Endothelial cell of umbilical vein (primary cell): ENCODE measurements around the gene KCNH1. TPM values are rescaled to one million over a fixed set of nuclear protein-coding genes. Genes with fewer than 3 reads are reported as not detected.

Source experiments
- BruUV-seq: library from RNA; stranded (reverse); fragments of 400-500 nt; replicated peaks from 2 replicates; lab custom pipeline; 2021; lab: Mats Ljungman, UMichigan
- CTCF ChIA-PET: fragments of 300-600, 350-600 bp; sonication (Branson Sonifier 250); formaldehyde crosslinking; loops from one replicate; lab custom pipeline; 2021; ENCODE audit warnings: antibody characterized with exemption, inconsistent platforms; lab: Charles Lee
- POLR2A ChIA-PET: fragments of 300-600, 350-600 bp; sonication (Branson Sonifier 250); formaldehyde crosslinking; loops from one replicate; lab custom pipeline; 2021; ENCODE audit warnings: antibody characterized with exemption, inconsistent platforms; lab: Charles Lee
- DNase-seq: peaks from one replicate; pipeline ENCODE4 v3.0.0-alpha.2; 2011; ENCODE audit warnings: low read depth, low spot score
- FAIRE-seq: peaks from 2 replicates; lab custom pipeline; 2011; peaks lifted over from hg19 to GRCh38; lab: Jason Lieb, UNC
- H2AFZ ChIP-seq: 2 replicates; pipeline ENCODE4 v1.6.0; 2012; ENCODE audit warnings: low read depth, low read length, control low read depth, inconsistent platforms
- H3K27ac ChIP-seq: 2 replicates; pipeline ENCODE4 v1.5.1; 2011; ENCODE audit warnings: low read depth, mild to moderate bottlenecking, control low read depth, low read length, moderate library complexity; ENCODE audit not compliant: insufficient read depth
- H3K27me3 ChIP-seq, 2 experiments: 2 replicates each; pipeline versions ENCODE4 v1.6.0 to v1.6.1; 2011; ENCODE audit warnings: low read length in 2 of 2, mixed read lengths in 1 of 2; ENCODE audit not compliant: control insufficient read depth in 2 of 2, insufficient read depth in 2 of 2
- H3K36me3 ChIP-seq, 2 experiments: 2 replicates in 1 of 2; 3 replicates in 1 of 2; pipeline ENCODE4 v1.5.1; 2011; ENCODE audit warnings: low read length in 2 of 2, mild to moderate bottlenecking in 1 of 2, moderate library complexity in 1 of 2; ENCODE audit not compliant: control insufficient read depth in 2 of 2, insufficient read depth in 2 of 2; ENCODE audit errors: extremely low read depth in 1 of 2
- H3K4me1 ChIP-seq: 3 replicates; pipeline ENCODE4 v1.5.1; 2011; ENCODE audit warnings: mild to moderate bottlenecking, low read length; ENCODE audit not compliant: control insufficient read depth, insufficient read depth; ENCODE audit errors: extremely low read depth
- H3K4me2 ChIP-seq: 2 replicates; pipeline ENCODE4 v1.6.1; 2011; ENCODE audit warnings: low read length, control low read depth, mixed read lengths; ENCODE audit not compliant: insufficient read depth
- H3K4me3 ChIP-seq, 3 experiments: fragments of 200-600 bp in 1 of 3; sonication (generic), shearing (Covaris generic) in 1 of 3; replicated peaks in 1 of 3; 2 replicates each; pipeline ENCODE4 v1.5.1; 2011 to 2016; ENCODE audit warnings: control low read depth in 3 of 3, low read length in 3 of 3, mild to moderate bottlenecking in 2 of 3, inconsistent platforms in 1 of 3, low read depth in 1 of 3, moderate library complexity in 1 of 3; ENCODE audit not compliant: insufficient read depth in 1 of 3
- H3K79me2 ChIP-seq: 2 replicates; pipeline ENCODE4 v1.6.0; 2012; ENCODE audit warnings: low read length, inconsistent platforms; ENCODE audit not compliant: control insufficient read depth, insufficient read depth
- H3K9ac ChIP-seq: replicated peaks from 2 replicates; pipeline ENCODE3; 2011; ENCODE audit warnings: low read length, control low read depth; ENCODE audit not compliant: insufficient read depth; ENCODE audit errors: extremely low read depth
- H3K9me1 ChIP-seq: replicated peaks from 3 replicates; pipeline ENCODE4 v1.6.0; 2011; ENCODE audit warnings: mild to moderate bottlenecking, low read length; ENCODE audit not compliant: control insufficient read depth, insufficient read depth; ENCODE audit errors: extremely low read depth
- H3K9me3 ChIP-seq: replicated peaks from 2 replicates; pipeline ENCODE4 v1.5.1; 2012; ENCODE audit warnings: low read length, inconsistent platforms; ENCODE audit not compliant: control insufficient read depth, insufficient read depth
- H4K20me1 ChIP-seq: replicated peaks from 2 replicates; pipeline ENCODE3; 2011; ENCODE audit warnings: mild to moderate bottlenecking, low read length; ENCODE audit not compliant: control insufficient read depth, insufficient read depth; ENCODE audit errors: extremely low read depth
- CTCF ChIP-seq, 2 donors: IDR thresholded peaks; 1 replicate in 1 of 2; 2 replicates in 1 of 2; pipeline ENCODE4 v1.5.1; 2011; ENCODE audit warnings: low read length in 2 of 2, mild to moderate bottlenecking in 2 of 2, moderate library complexity in 2 of 2, control low read depth in 1 of 2, inconsistent platforms in 1 of 2, low read depth in 1 of 2; ENCODE audit not compliant: insufficient read depth in 1 of 2; ENCODE audit errors: extremely low read depth in 1 of 2
- EZH2 ChIP-seq: IDR thresholded peaks from 2 replicates; pipeline ENCODE4 v1.6.1; 2012; ENCODE audit warnings: borderline replicate concordance, low read depth, mild to moderate bottlenecking, moderate library complexity, low read length, inconsistent platforms; ENCODE audit not compliant: severe bottlenecking
- FOS ChIP-seq: IDR thresholded peaks from 2 replicates; pipeline ENCODE4 v1.6.1; 2011; ENCODE audit warnings: mild to moderate bottlenecking, low read length, moderate library complexity, borderline replicate concordance; ENCODE audit not compliant: insufficient read depth
- GATA2 ChIP-seq: IDR thresholded peaks from 2 replicates; pipeline ENCODE4 v1.7.0; 2011; ENCODE audit warnings: low read depth, mild to moderate bottlenecking, moderate library complexity, mixed read lengths, low read length; ENCODE audit not compliant: insufficient read length, insufficient read depth
- JUN ChIP-seq: IDR thresholded peaks from 2 replicates; pipeline ENCODE4 v1.6.1; 2011; ENCODE audit warnings: borderline replicate concordance, low read depth; ENCODE audit not compliant: insufficient read length, insufficient read depth
- MAX ChIP-seq: IDR thresholded peaks from 2 replicates; pipeline ENCODE4 v1.6.1; 2011; ENCODE audit not compliant: insufficient read depth, insufficient read length
- MYC ChIP-seq: IDR thresholded peaks from one replicate; pipeline ENCODE4 v1.6.1; 2011; ENCODE audit warnings: mild to moderate bottlenecking, low read depth, low read length
- POLR2A ChIP-seq: IDR thresholded peaks from 2 replicates; pipeline ENCODE4 v1.6.1; 2012; ENCODE audit warnings: low read depth, mild to moderate bottlenecking, control low read depth, low read length
- POLR2AphosphoS5 ChIP-seq: IDR thresholded peaks from 2 replicates; pipeline ENCODE4 v1.6.1; 2012; ENCODE audit warnings: low read depth, mild to moderate bottlenecking, control low read depth, low read length, moderate library complexity; ENCODE audit not compliant: insufficient read depth
- dilution Hi-C: fragments of 300-500 bp; cut with MboI; formaldehyde crosslinking; loops from one replicate; pipeline ENCODE4 v1.15.0; 2019; ENCODE audit warnings: low sequenced_read_pairs; ENCODE audit not compliant: extremely low pct_ligation_motif_present
- intact Hi-C: fragments of 100-400 bp; cut with micrococcal nuclease; formaldehyde crosslinking; loops from one replicate; pipeline ENCODE4 v1.10.0; 2022
- polyA plus RNA-seq, 4 experiments: library from polyadenylated mRNA; depleted of rRNA in 3 of 4; stranded (reverse) in 3 of 4; unstranded in 1 of 4; fragments of >200 nt; gene quantifications; 2 replicates each; pipeline versions ENCODE4 v1.2.1 to v1.2.3, GENCODE V29; 2011 to 2012; ENCODE audit warnings: missing spikeins in 1 of 4
- total RNA-seq: library from RNA; stranded (reverse); gene quantifications from 2 replicates; pipeline ENCODE4 v1.2.3, GENCODE V29; 2021

KCNH1 gene
- total and polyA plus RNA-seq, 2 donors (not counting 3 experiments of a cell fraction or from before 2014, with no cell fraction given): not detected

GRCh38 chr1:210989905-210990304, 144.0 kb downstream of the KCNH1 start:
- FAIRE-seq (no peak), DNase-seq (no peak)
- dilution Hi-C loops: no loop called here
- TF ChIP-seq POLR2A: no peak
- TF ChIP-seq EZH2: no peak
- TF ChIP-seq MYC: no peak
- TF ChIP-seq CTCF (IDR thresholded peaks at IDR 0.05; ENCODE audit: extremely low read depth in 1 of 2, insufficient read depth in 1 of 2, low read depth in 1 of 2, low read length in 2 of 2): no peak
- TF ChIP-seq FOS: no peak
- no peak for TF ChIP-seq MAX
- no peak for TF ChIP-seq JUN
- no peak for TF ChIP-seq GATA2
- TF ChIP-seq POLR2AphosphoS5: no peak
- Histone ChIP-seq H3K27me3 (no peaks in the 10 kb centered on the region), H3K4me2 (no peak overlapping the region), H3K4me1 (no peaks in the 10 kb centered on the region), H2AFZ (no peak overlapping the region), H3K9me1 (no peaks in the 10 kb centered on the region), H3K79me2 (no peaks in the 10 kb centered on the region), H3K36me3 (no peaks in the 10 kb centered on the region), H3K9ac (no peak overlapping the region), H3K27ac (no peak overlapping the region), H3K9me3 (no peaks in the 10 kb centered on the region), H4K20me1 (no peaks in the 10 kb centered on the region), H3K4me3 (no peak overlapping the region)
- no TSS peak for BruUV-seq
- ChIA-PET POLR2A (no interaction called here), CTCF (no interaction called here)
- intact Hi-C loops: no loop called here
